T-helper 22 cell (primary cell): Measurements from ENCODE around the gene NFIL3.
A peak's percentile ranks its signal among the peaks of the same experiment; 100 is the strongest.
"Not testable (repeated sequence)": the region's sequence is repeated elsewhere in the genome, so short reads cannot be mapped to it uniquely, and the experiment has no call there.

ENCODE experiments used
- DNase-seq: peaks from one replicate; pipeline ENCODE4 v3.0.0-alpha.2; 2020; ENCODE audit warnings: low read depth

Gene NFIL3, protein sequence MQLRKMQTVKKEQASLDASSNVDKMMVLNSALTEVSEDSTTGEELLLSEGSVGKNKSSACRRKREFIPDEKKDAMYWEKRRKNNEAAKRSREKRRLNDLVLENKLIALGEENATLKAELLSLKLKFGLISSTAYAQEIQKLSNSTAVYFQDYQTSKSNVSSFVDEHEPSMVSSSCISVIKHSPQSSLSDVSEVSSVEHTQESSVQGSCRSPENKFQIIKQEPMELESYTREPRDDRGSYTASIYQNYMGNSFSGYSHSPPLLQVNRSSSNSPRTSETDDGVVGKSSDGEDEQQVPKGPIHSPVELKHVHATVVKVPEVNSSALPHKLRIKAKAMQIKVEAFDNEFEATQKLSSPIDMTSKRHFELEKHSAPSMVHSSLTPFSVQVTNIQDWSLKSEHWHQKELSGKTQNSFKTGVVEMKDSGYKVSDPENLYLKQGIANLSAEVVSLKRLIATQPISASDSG

DNA sequence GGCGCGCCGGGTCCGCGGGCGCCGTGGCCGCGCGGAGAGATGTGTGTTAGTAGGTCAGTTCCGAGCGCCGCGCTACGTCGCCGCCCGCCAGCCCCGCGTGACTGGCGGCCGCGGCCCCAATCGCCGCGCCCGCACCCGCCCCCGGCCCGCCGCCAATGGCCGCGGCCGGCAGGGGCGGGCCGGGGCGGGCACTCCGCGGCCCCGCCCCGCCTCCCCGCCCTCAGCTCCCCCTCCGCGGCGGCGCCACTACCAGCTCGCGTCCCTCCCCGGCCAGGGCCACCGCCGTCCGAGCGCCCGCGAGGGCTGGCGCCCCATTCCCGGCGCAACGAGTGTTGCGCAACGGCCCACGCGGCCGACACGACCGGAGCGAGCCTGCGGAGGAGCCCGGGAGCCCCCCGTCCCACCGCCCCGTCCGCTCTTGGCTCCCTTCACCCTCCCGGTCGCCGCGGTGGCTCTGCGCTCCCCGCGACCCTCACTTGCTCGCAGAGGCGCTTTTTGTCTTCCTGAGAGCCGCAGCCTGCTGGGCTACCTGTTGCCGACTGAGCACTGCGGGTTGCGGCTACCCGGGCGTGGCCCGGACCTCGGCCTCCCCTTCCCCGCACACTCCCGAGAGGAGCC is at the start of gene NFIL3:
NFIL3 (minus strand) TSS at position 48 of the 618 bp plus-strand sequence. CDS start 13,098 bp downstream, outside the sequence.
- peak; percentile 41 for DNase-seq

DNA sequence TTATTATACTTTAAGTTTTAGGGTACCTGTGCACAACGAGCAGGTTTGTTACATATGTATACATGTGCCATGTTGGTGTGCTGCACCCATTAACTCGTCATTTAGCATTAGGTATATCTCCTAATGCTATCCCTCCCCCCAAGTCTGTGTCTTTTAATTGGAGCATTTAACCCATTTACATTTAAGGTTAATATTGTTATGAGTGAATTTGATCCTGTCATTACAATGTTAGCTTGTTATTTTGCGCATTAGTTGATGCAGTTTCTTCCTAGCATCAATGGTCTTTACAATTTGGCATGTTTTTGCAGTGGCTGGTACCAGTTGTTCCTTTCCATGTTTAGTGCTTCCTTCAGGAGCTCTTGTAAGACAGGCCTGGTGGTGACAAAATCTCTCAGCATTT is 47.9 kb upstream of the NFIL3 start:
- not testable (repeated sequence) for DNase-seq

DNA sequence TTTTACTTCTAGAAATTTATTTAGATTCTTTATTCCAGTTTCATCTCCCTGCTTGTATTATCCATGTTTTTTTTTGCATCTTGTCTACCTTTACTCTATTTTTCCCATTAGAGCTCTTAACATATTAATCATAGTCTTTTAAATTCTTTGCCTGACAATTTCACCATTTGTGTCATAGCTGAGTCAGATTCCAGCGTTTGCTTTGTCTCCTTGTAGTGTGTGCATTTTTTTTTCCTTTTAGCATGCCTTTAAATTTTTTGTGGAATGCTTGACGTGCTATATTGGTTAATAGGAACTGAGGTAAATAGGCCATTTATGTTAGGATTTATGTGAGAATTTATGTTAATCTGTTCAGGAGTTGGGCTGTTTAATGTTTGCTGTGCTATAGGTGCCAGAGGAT is 41.8 kb upstream of the NFIL3 start:
- DNase-seq = no peak

DNA sequence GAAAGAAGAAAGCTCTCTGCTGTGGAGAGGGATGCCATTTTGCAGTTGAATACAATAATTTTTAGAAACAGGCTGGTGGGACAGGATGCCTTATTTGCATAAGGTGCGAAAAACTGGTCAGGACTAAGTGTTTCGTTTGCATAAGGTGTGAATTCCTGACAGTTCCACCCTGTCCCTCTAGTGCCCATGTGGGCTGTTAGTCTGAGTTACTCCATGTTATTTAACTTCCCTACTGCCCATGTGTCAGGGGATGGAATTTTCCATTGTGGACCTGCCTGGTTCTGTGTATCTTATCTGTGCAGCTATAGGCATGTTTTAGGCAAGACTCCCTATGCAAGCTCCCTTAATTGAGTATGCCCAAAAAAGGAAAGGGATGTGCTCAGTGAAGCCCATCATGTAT is 35.3 kb upstream of the NFIL3 start:
- DNase-seq = no peak

DNA sequence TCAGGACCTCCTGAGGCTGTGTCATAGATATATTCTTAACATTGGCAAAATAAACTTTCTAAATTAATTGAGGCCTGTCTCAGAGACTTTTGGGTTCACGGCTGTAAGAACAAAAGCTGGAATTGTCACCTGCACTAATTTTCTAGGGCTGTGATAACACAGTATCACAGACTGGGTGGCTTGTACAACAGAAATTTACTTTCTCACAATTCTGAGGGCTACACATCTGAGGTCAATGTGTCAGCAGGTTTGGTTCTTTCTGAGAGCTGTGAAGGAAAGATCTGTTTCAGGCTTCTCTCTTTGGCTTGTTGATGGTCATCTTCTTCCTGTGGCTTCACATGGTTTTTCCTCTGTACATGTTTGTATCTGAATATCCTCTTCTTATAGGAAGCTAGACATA is 29.2 kb upstream of the NFIL3 start:
- DNase-seq = no peak

DNA sequence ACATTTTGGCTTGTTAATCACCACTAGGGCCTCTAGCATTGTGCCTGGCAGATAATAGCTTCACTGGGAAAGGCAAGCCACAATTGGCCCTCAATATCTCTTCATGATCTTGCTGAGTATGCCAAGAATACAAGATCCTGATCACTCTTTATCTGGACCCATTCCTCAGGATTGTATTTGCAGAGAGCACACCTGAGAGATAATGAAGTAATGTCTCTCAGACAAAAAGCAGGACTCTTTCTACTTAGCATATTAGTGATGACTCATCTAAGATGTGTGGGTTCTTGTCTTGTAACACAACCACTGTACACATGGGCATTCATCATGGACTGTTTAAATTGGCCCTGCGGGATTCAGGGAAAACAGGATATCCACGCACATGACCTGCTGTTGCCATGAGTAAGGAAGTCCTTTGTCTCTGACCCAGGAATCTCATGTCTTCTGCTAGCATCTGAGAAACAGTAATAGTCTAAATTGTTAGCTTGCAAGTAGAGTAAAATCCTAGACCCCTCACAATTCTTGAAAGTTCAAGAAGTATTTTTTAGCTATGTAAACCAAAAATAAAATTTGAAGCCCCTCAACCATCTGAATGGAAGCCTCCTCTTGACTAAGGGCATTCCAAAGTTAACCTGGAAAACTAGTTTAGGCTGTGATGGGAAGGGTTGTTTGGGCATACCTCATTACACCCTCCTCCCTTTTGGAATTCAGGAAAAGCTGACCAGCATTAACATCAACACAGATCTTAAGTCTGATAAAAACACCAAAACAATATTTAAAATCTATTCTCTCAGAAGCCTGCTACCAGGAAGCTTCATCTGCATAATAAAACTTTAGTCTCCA is 28.0 kb upstream of the NFIL3 start:
- no peak for DNase-seq

DNA sequence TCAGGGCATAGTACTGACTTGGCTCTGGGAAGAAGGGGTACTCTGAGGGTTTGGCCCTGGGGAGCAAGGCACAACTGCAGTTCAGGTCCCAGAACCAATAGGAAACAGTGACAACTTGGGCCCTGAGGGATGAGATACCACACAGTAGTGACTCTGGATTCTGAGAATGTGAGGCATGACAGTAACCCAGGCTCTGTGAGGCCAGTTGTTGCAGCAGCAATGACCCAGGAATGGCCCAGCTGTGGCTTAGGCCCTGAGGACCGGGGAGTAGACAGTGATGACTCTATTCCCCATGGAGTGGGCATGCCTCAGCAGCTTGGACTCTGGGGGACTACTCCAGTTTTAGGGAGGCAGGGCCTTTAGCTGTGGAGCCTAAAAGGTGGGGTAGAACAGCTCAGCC is 21.5 kb upstream of the NFIL3 start:
- DNase-seq = no peak

DNA sequence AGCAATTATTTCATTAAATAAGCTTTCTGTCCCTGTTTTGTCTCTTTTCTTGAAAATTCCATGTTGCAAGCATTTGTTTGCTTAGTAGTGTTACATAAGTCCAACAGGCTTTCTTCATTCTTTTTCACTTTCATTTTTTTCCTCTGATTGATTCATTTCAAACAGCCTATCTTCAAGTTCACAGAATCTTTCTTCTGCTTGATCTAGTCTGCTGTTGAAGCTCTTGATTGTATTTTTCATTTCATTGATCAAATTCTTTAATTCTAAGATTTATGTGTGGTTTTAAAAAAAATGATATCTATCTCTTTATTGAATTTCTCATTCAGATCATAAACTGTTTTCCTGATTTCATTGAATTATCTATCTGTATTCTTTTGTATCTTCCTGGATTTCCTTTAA is 20.4 kb upstream of the NFIL3 start:
- no peak for DNase-seq

DNA sequence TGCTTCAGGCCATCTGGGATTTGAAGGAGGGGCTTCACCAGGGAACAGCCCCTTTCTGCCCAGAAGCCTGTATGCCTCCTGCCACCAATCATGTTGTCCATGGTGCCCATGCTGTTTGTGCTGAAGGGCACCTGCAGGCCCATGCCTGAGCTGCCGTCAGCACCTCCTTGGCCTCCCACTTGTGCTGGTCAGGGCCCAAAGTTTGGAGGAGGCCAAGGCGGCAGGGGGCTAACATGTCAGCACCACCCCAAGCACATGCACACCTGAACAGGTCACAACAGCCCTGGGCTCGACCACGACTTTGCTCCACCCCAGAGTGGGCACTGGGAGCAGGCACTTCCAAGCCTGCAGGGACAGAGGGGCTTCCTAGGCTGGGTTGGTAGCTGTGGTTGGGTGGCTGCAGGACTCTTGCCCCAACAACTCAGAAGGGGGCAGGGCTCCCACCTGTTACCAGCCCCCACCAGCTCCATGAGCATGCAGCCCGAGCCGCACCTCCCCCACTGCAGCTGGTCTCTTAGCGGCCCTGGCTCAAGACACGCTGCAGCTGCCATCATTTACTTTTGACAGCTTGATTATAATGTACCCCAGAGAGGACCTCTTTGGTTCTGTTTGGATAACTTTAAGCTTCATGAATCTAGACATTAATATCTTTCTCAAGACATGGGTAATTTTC is 19.8 kb upstream of the NFIL3 start:
- DNase-seq = no peak

DNA sequence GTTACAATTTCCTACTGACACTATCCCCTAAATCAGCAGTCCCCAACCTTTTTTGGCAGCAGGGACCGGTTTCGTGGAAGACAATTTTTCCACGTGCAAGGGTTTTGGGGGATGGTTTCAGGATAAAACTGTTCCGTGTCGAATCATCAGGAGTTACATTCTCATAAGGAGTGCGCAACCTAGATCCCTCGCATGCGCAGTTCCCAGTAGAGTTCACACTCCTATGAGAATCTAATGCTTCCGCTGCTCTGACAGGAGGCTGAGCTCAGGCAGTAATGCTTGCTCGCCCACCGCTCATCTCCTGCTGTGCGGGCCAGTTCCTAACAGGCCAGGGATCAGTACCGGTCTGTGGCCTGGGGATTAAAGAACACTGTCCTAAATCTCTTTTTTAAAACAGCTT is 13.2 kb upstream of the NFIL3 start:
- no peak for DNase-seq

DNA sequence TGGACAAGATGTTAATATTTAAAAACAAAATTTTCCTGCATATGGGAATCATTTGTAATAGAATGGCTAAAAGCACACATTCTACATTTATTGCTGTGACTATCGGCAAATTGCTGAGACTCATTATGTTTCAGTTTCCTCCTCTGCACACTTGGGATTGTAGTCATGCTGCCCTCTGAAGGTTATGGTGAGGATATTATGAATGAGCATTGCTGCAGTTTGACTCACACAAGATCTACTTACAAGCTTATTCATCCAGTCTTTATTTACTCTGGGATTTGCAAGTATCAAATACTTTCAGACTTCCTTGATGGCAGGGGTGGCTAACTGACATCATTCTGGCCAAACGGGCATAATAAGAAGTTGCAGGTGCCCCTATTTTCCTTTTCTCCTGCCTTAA is 9.5 kb upstream of the NFIL3 start:
- DNase-seq = no peak

DNA sequence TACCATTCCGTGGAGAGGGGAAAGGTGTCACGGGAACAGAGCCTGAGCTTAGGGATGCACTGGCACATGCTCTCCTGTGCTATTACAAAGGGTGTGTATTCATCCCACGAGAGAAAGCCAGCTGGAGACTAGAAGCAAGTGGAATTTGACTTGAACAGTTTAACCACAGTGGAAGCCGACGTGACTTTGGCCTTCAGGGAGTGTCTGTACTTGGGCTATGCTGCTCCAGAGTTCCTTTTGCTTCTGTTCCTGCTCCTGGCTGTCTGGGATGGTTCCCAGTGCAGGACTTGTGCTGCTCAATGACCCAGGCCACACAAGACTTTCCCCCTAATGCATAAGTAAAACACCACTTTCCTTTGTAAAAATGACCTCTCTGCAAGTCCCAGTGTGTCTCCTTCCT is 7.9 kb upstream of the NFIL3 start:
- DNase-seq = no peak

DNA sequence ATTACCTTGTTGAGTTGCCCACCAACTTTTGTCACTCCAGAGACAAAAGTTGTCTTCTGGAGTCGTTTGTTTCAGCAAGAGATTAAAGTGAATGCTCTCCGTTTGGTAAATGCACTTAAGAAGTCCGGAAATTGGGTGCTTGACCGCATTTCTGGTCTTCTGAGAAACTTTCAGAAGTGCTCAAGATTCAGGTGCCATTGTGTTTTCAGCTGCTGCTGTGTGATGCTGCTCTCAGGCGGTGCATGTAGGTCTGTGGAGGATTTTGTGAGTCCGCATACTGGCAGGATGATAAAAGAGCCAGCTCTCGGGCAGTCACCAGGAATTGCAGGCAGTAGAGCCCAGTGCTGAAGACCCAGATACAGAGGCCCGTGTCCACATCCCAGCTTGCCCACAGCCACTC is 5.9 kb upstream of the NFIL3 start:
- DNase-seq = no peak

DNA sequence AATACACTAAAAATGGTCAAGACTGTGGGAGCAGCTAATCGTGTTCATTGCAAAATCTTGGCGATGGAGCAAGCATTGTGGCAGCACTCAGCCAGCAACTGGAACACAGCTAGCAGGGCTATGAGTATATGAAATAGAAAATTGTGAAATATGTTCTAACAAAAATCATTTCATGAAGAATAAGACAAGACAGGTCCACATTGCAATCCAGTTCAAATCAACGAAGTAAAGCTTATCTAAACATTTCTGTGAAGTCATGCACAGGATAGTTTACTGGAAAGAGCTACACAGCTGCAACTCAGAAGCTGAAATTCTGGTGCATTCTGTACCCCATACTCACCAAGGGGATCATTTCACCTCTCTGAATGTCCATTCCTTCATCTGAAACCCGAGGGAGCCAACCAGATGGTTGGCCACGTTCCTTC is 5.3 kb upstream of the NFIL3 start:
- DNase-seq = no peak

DNA sequence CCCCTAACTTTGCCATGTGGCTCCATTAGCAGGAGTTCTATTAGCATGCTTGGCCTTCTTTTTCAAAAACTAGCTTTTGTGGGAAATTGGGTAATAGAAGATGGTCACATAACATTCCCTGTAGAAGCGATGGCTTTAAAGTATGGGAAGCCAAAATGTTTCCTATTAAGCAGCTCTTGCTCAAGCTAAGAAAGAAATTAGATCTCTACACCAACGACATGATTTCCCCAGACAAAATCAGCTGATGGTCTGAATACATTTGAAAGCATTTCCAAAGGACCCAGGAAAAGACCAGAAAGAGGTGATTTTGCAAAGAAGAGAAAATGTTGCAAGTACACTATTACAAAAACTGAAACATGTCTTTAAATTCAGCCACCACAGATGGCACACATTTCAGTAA is 4.8 kb upstream of the NFIL3 start:
- no peak for DNase-seq

DNA sequence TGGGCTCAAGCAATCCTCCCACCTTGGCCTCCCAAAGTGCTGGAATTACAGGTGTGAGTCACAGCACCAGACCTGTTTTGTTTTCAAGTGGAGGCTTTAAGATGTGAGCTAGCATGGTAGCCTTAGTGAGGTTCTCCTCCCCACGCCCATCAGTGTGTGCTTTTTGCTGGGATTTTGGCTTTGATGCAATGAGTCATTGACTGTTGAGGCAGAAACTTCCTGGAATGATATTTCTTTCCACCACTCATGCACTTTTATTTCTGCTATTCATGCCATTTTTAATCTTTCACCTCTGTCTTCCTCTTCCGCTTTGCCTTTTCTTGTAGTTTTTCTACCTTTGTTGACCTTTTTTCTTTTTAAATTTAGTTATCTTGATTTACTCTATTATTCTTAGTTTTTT is 4.2 kb upstream of the NFIL3 start:
- no peak for DNase-seq

DNA sequence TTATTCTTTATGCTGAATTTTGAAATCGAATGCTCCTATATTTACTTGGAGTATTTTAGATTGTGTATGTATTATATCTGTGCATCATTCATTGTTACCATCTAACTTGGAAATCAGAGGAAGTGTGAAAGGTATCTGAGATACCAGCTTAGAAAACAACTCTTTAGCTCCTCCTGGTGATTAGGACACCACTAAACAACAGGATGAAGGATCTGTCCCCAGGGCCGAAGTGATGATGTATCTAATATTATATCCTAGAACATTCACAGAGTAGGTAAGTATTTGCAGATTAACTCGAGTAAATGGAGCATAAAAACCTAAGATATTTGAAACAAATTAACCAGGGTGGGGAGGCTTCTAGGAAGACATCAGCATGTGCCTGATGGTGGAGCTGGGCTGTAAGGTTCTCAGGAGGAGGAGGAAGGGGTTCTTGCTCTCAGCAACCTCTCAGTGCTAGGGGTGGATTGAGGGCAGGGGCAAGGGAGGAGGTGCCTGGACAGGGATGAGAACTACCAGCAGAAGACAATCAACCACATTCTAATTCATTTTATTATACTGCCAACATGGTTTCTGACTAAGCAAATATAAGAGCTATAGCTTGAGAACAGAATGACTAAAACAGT is 2.6 kb upstream of the NFIL3 start:
- no peak for DNase-seq

DNA sequence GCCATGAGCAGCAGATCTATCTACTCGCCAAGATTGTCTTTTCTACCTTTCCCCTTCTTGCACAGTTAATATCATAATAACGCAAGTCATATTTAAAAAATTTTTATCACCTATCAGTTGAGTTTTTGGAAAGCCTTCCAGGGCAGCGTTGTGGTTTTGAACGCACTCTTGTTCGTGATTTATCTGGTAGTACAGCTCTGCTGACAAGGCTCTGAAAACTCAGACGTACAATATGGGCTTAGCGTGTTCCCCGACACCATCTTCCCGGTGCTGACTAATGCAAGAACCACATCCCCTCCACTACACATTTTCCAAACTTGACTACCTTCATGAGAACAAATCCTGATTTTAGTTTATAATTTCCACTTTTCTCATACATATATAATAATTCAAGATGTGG is 1.6 kb upstream of the NFIL3 start:
- no peak for DNase-seq

DNA sequence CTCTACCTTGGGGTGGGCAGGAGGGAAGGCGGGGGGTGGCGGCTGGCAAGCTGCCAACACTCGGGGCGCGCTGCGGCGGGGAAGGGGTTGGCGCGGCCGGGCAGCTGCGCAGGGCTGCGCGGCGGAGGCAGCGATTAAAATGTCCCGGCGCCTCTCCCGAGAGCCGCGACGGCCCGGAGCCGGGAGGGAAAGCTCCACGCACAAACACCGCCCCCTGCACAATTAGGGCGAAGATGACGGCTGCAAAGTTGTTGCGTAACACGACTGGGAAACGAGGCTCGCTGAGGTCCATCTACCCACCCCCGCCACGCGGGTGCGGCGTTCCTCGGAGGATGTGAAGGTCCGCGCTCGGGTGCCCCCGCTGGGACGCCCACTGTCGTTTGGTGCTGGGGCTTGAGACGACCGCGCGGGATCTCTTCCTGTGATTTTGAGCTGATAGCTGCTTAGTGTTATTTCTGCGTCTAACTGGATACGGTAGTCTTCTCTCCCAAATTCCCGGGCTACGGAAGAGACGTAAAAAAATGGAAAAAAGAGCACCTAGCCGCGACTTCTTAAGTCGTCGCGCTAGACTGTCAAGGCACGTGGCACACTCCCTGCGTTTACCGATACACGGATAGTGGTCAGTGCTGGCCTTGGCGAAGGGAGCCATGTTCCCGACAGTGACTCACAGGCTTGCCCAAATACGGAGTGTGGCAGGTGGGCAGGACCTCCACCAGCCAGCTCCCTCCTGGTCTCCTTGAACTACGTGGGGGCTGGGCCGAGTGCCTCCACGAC is 958 bp upstream of the NFIL3 start:
- peak; percentile 19 for DNase-seq

DNA sequence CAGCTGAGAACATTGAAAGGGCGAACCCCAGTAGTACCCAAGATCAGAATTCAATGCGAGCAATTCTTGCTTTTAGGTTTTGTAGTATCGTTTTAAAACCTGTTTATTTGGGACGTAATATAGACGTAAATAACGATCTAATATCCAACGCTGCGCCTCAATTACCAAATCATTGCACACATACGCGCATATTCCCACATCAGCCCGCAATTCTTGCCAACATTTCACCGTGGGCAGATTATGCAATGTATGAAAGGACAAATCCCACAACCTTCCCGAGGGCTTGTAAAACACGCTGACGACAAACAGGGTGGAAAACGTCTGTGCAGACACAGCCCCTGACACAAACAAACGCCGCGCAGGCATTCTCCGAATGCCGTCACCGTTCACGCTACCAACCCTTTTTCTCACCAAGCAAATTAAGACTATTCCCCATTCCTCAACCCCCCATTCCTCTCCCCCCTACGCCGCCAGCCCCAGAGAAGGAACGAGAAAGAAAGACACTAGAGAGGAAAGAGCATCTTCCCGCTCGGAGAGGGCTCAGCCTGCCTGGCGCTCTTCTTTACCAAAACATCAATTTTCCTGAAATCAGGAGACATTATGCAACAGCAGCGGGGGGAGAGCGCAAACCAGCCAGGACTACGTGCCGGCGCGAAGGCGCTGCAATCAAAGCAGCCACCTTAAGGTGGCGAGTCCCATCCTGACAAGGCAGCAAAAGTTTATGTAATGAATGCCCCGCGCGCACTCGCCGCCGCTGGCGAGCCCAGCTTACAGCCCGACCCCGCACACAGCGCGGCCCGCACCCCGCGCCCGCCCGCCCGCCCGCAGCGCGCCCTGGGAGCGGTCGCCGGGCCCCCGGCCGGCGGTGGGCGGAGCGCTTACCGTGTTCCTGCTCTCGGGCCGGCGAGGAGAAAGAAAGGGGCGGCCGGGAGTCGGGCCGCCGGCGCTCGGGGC is 597 bp downstream of the NFIL3 start:
- DNase-seq = no peak
